CD4-positive, alpha-beta T cell treated with Interleukin-1 beta for 1 hour (primary cell): Measurements from ENCODE around the gene CDC42BPA.
"Not testable (repeated sequence)": the region's sequence is repeated elsewhere in the genome, so short reads cannot be mapped to it uniquely, and the experiment has no call there.

Experiments used
- DNase-seq, 2 donors: peaks; one replicate each; pipeline ENCODE4 v3.0.0-alpha.2; 2020 to 2022

The CDC42BPA gene

GRCh38 chr1:227125929-227126545 lies 192.3 kb downstream of the CDC42BPA start:
- DNase-seq, result no peak

- DNase-seq, result no peak
Observed at GRCh38 chr1:227124473-227124872, 193.8 kb downstream of the CDC42BPA start.

- no peak for DNase-seq
Observed at GRCh38 chr1:227120826-227121225, 197.5 kb downstream of the CDC42BPA start.

- no peak for DNase-seq
Observed at GRCh38 chr1:227112538-227112937, 205.8 kb downstream of the CDC42BPA start.

GRCh38 chr1:227111782-227112181 lies 206.5 kb downstream of the CDC42BPA start:
- no peak for DNase-seq

GRCh38 chr1:227105291-227105690 lies 213.0 kb downstream of the CDC42BPA start:
- not testable (repeated sequence) for DNase-seq

- no peak for DNase-seq
Observed at GRCh38 chr1:227102056-227102455, 216.2 kb downstream of the CDC42BPA start.

- DNase-seq, result no peak
Observed at GRCh38 chr1:227094249-227094966, 223.9 kb downstream of the CDC42BPA start.

- no peak for DNase-seq
Observed at GRCh38 chr1:227093309-227093708, 225.0 kb downstream of the CDC42BPA start.

- DNase-seq, result no peak
Observed at GRCh38 chr1:227092069-227092468, 226.2 kb downstream of the CDC42BPA start.

- DNase-seq, result no peak
Observed at GRCh38 chr1:227086636-227087035, 231.7 kb downstream of the CDC42BPA start.

GRCh38 chr1:227082999-227083746 lies 235.1 kb downstream of the CDC42BPA start:
- DNase-seq, result no peak

GRCh38 chr1:227077783-227078182 lies 240.5 kb downstream of the CDC42BPA start:
- DNase-seq, result no peak

- no peak for DNase-seq
Observed at GRCh38 chr1:227073786-227074185, 244.5 kb downstream of the CDC42BPA start.

- DNase-seq, result no peak
Observed at GRCh38 chr1:227072991-227073390, 245.3 kb downstream of the CDC42BPA start.

GRCh38 chr1:227071895-227072587 lies 246.3 kb downstream of the CDC42BPA start:
- no peak for DNase-seq

- no peak for DNase-seq
Observed at GRCh38 chr1:227070638-227071285, 247.5 kb downstream of the CDC42BPA start.

- no peak for DNase-seq
Observed at GRCh38 chr1:227069490-227069889, 248.8 kb downstream of the CDC42BPA start.

GRCh38 chr1:227068883-227069282 lies 249.4 kb downstream of the CDC42BPA start:
- DNase-seq, result no peak

- no peak for DNase-seq
Observed at GRCh38 chr1:227066999-227067398, 251.3 kb downstream of the CDC42BPA start.

GRCh38 chr1:227065311-227065710 lies 253.0 kb downstream of the CDC42BPA start:
- no peak for DNase-seq

- no peak for DNase-seq
Observed at GRCh38 chr1:227062306-227062705, 256.0 kb downstream of the CDC42BPA start.

GRCh38 chr1:227059076-227059475 lies 259.2 kb downstream of the CDC42BPA start:
- DNase-seq, result no peak
